Measurements from ENCODE around the gene ZNF396. TPM values are rescaled to one million over a fixed set of nuclear protein-coding genes. Genes with fewer than 3 reads are reported as not detected.

ZNF396 gene
- polyA plus RNA-seq, 3 donors = 1.0 to 1.9 (median 1.1) TPM

- H3K4me3 ChIP-seq (replicated peaks in 1 of 3; ENCODE audit: low read depth in 2 of 3, low read length in 3 of 3) = no peak overlapping the region
- H3K27me3 Mint-ChIP-seq (ENCODE audit: low read depth in 3 of 3) = peaks cover 2 to 9% (median 3%) of the 10 kb centered on the region in 3 donors
- no peak overlapping the region for H2AFZ ChIP-seq (ENCODE audit: insufficient read depth, low read depth, low read length, poor library complexity, severe bottlenecking)
- no peak overlapping the region for H3K27ac Mint-ChIP-seq
- no peaks in the 10 kb centered on the region for H3K79me2 ChIP-seq (ENCODE audit: insufficient read depth, low read length)
- H3K27me3 ChIP-seq (ENCODE audit: control insufficient read depth in 2 of 2, insufficient read depth in 2 of 2, low read length in 2 of 2) = no peaks in the 10 kb centered on the region
- no peak for DNase-seq
- 90% methylated on average over 2 of the region's 4 CpGs for WGBS (ENCODE audit: insufficient coverage)
- no peak for TF ChIP-seq CTCF (IDR thresholded peaks at IDR 0.05)
- intact Hi-C loops (cut with micrococcal nuclease) = loop anchor here in 1 of 2 donors (10.0 kb wide), 1 partner anchor 173 kb away; the partner anchor contains the start of gene GALNT1
- peaks cover 45 to 61% of the 10 kb centered on the region in 2 donors for H3K4me1 ChIP-seq (ENCODE audit: control insufficient read depth in 1 of 2, insufficient read depth in 2 of 2, low read length in 2 of 2)
- no peaks in the 10 kb centered on the region for H3K36me3 ChIP-seq (replicated peaks in 1 of 2; ENCODE audit: control insufficient read depth in 1 of 2, insufficient read depth in 2 of 2, low read length in 2 of 2)
- H3K36me3 Mint-ChIP-seq = no peaks in the 10 kb centered on the region
- H3K9me3 Mint-ChIP-seq = no peaks in the 10 kb centered on the region
- peaks cover 58% of the 10 kb centered on the region for H3K4me1 Mint-ChIP-seq
- no peaks in the 10 kb centered on the region for H4K20me1 ChIP-seq (ENCODE audit: insufficient read depth, low read length)
- no peak overlapping the region for H3K27ac ChIP-seq (ENCODE audit: low read depth in 1 of 2, low read length in 2 of 2)
- no peaks in the 10 kb centered on the region for H3K9me3 ChIP-seq (replicated peaks in 1 of 2; ENCODE audit: control insufficient read depth in 1 of 2, insufficient read depth in 1 of 2, low read length in 2 of 2)
- H3K4me2 ChIP-seq (replicated peaks; ENCODE audit: extremely low read depth, low read length, poor library complexity, severe bottlenecking) = no peak overlapping the region
- no peak overlapping the region for H3K4me3 Mint-ChIP-seq
- no peak overlapping the region for H3K9ac ChIP-seq (ENCODE audit: insufficient read depth, low read length, poor library complexity, severe bottlenecking)
These were observed 34.7 kb upstream of the ZNF396 start for GRCh38 chr18:35411625-35412351.

- Histone ChIP-seq H3K36me3 (replicated peaks in 1 of 2; ENCODE audit: control insufficient read depth in 1 of 2, insufficient read depth in 2 of 2, low read length in 2 of 2) (no peaks in the 10 kb centered on the region), H3K27ac (ENCODE audit: low read depth in 1 of 2, low read length in 2 of 2) (no peak overlapping the region), H3K4me1 (ENCODE audit: control insufficient read depth in 1 of 2, insufficient read depth in 2 of 2, low read length in 2 of 2) (peaks cover 34 to 49% of the 10 kb centered on the region in 2 donors), H3K79me2 (ENCODE audit: insufficient read depth, low read length) (no peaks in the 10 kb centered on the region), H3K4me3 (replicated peaks in 1 of 3; ENCODE audit: low read depth in 2 of 3, low read length in 3 of 3) (no peak overlapping the region), H4K20me1 (ENCODE audit: insufficient read depth, low read length) (no peaks in the 10 kb centered on the region), H3K9me3 (replicated peaks in 1 of 2; ENCODE audit: control insufficient read depth in 1 of 2, insufficient read depth in 1 of 2, low read length in 2 of 2) (no peaks in the 10 kb centered on the region), H3K27me3 (ENCODE audit: control insufficient read depth in 2 of 2, insufficient read depth in 2 of 2, low read length in 2 of 2) (no peaks in the 10 kb centered on the region), H3K4me2 (replicated peaks; ENCODE audit: extremely low read depth, low read length, poor library complexity, severe bottlenecking) (no peak overlapping the region), H2AFZ (ENCODE audit: insufficient read depth, low read depth, low read length, poor library complexity, severe bottlenecking) (peak overlapping the region; percentile 13), H3K9ac (ENCODE audit: insufficient read depth, low read length, poor library complexity, severe bottlenecking) (no peak overlapping the region)
- no peak overlapping the region for H3K27ac Mint-ChIP-seq
- no peaks in the 10 kb centered on the region for H3K9me3 Mint-ChIP-seq
- H3K4me3 Mint-ChIP-seq = peak overlapping the region in 1 of 2 donors; percentile 17
- intact Hi-C loops (cut with micrococcal nuclease) = loop anchor here in 1 of 2 donors (10.0 kb wide), 1 partner anchor 174 kb away; the partner anchor contains the start of gene GALNT1
- no peak for TF ChIP-seq CTCF (IDR thresholded peaks at IDR 0.05)
- peaks cover 2 to 9% (median 3%) of the 10 kb centered on the region in 3 donors for H3K27me3 Mint-ChIP-seq (ENCODE audit: low read depth in 3 of 3)
- no peaks in the 10 kb centered on the region for H3K36me3 Mint-ChIP-seq
- 79% methylated on average over 7 of the region's 7 CpGs for WGBS (ENCODE audit: insufficient coverage)
- no peak for DNase-seq
- peaks cover 48% of the 10 kb centered on the region for H3K4me1 Mint-ChIP-seq
These were observed 33.4 kb upstream of the ZNF396 start for GRCh38 chr18:35410561-35410960.

Measured in CD14-positive monocyte (primary cell).